CD4-positive, alpha-beta T cell (primary cell): ENCODE data around the gene MYL9. TPM values are rescaled to one million over a fixed set of nuclear protein-coding genes. Genes with fewer than 3 reads are reported as not detected.

Experiments used
- ATAC-seq: fragments of 200-7000 bp; cut with Tn5 transposase; one replicate; pipeline ENCODE4 v1.10.0; 2022; ENCODE audit warnings: mild to moderate bottlenecking; ENCODE audit not compliant: poor library complexity
- CTCF ChIA-PET: fragments of 350-600 bp; sonication (Branson Sonifier 250); formaldehyde crosslinking; loops from one replicate; lab custom pipeline; 2021; ENCODE audit warnings: antibody characterized with exemption, inconsistent platforms; lab: Charles Lee
- POLR2A ChIA-PET: fragments of 350-600 bp; sonication (Branson Sonifier 250); formaldehyde crosslinking; loops from one replicate; lab custom pipeline; 2021; ENCODE audit warnings: antibody characterized with exemption, inconsistent platforms; lab: Charles Lee
- DNase-seq, 14 experiments: peaks; one replicate each; pipeline ENCODE4 v3.0.0-alpha.2; 2013 to 2020; ENCODE audit warnings: mixed read lengths in 2 of 14
- H3K27ac ChIP-seq, 2 donors: one replicate each; pipeline versions ENCODE4 v1.5.1 to v1.7.0; 2013; ENCODE audit warnings: low read length in 2 of 2, low read depth in 1 of 2, mild to moderate bottlenecking in 1 of 2
- H3K27me3 ChIP-seq, 2 experiments: 1 replicate in 1 of 2; 2 replicates in 1 of 2; pipeline versions ENCODE4 v1.6.1 to v1.7.0; 2013; ENCODE audit warnings: low read length in 2 of 2, control low read depth in 1 of 2, mild to moderate bottlenecking in 1 of 2, moderate library complexity in 1 of 2; ENCODE audit not compliant: insufficient read depth in 2 of 2, control insufficient read depth in 1 of 2
- H3K36me3 ChIP-seq: one replicate; pipeline ENCODE4 v1.6.1; 2013; ENCODE audit warnings: low read length, control low read depth; ENCODE audit not compliant: insufficient read depth
- H3K4me1 ChIP-seq: one replicate; pipeline ENCODE4 v1.6.1; 2013; ENCODE audit warnings: low read length, control low read depth; ENCODE audit not compliant: insufficient read depth
- H3K4me3 ChIP-seq: one replicate; pipeline ENCODE4 v1.5.1; 2013; ENCODE audit warnings: mild to moderate bottlenecking, low read length, moderate library complexity
- H3K9me3 ChIP-seq, 2 experiments: 1 replicate in 1 of 2; 2 replicates in 1 of 2; pipeline versions ENCODE4 v1.6.1 to v1.7.0; 2013; ENCODE audit warnings: low read length in 2 of 2, mild to moderate bottlenecking in 2 of 2, control low read depth in 1 of 2, moderate library complexity in 1 of 2; ENCODE audit not compliant: control insufficient read depth in 1 of 2, insufficient read depth in 1 of 2
- H3K27ac Mint-ChIP-seq: one replicate; pipeline ENCODE4 v1.8.0; 2020; ENCODE audit warnings: mixed read lengths
- H3K27me3 Mint-ChIP-seq: one replicate; pipeline ENCODE4 v1.8.0; 2021; ENCODE audit warnings: mixed read lengths
- H3K36me3 Mint-ChIP-seq: one replicate; pipeline ENCODE4 v1.8.0; 2021; ENCODE audit warnings: low read depth, mixed read lengths
- H3K4me1 Mint-ChIP-seq: one replicate; pipeline ENCODE4 v1.8.0; 2021; ENCODE audit warnings: low read depth, mixed read lengths
- H3K4me3 Mint-ChIP-seq: one replicate; pipeline ENCODE4 v1.8.0; 2020; ENCODE audit warnings: mild to moderate bottlenecking, mixed read lengths
- H3K9me3 Mint-ChIP-seq: one replicate; pipeline ENCODE4 v1.8.0; 2020; ENCODE audit warnings: mixed read lengths
- CTCF ChIP-seq: fragments of 200-600 bp; IDR thresholded peaks from one replicate; pipeline ENCODE4 v1.8.0; 2022; ENCODE audit warnings: antibody characterized with exemption, mild to moderate bottlenecking
- intact Hi-C, 2 experiments: fragments of 100-400 bp; cut with DNase I in 1 of 2; cut with micrococcal nuclease in 1 of 2; formaldehyde crosslinking; loops; one replicate each; pipeline versions ENCODE4 v1.15.1 to v1.9.0; 2023 to 2025; cut with DNase I, micrococcal nuclease
- total RNA-seq, 174 experiments: library from RNA in 2 of 174; stranded (reverse) in 2 of 174; gene quantifications; one replicate each; pipeline ENCODE4 v1.2.3 and lab custom pipeline; 2021 to 2026

Gene MYL9
- total RNA-seq, 2 experiments from 2014 or later: not detected

GRCh38 chr20:36584018-36584481 is 42.7 kb downstream of the MYL9 start:
- Histone ChIP-seq H3K4me1 (peaks cover 26% of the 10 kb centered on the region), H3K4me3 (no peak overlapping the region), H3K9me3 (no peaks in the 10 kb centered on the region), H3K36me3 (peaks cover 52% of the 10 kb centered on the region), H3K27ac (no peak overlapping the region), H3K27me3 (no peaks in the 10 kb centered on the region)
- intact Hi-C loops: no loop called here
- H3K4me3 Mint-ChIP-seq: no peak overlapping the region
- peaks cover 28% of the 10 kb centered on the region for H3K4me1 Mint-ChIP-seq
- H3K9me3 Mint-ChIP-seq: no peaks in the 10 kb centered on the region
- no peaks in the 10 kb centered on the region for H3K27me3 Mint-ChIP-seq
- CTCF ChIA-PET: interaction anchor here (1.2 kb wide), 1 partner anchor 11 kb away, joined by 3 read pairs; the partner anchor contains the start of gene TGIF2
- H3K27ac Mint-ChIP-seq: peak overlapping the region; percentile 80
- no peak for TF ChIP-seq CTCF
- ATAC-seq: no peak
- DNase-seq: no peak
- peaks cover 65% of the 10 kb centered on the region for H3K36me3 Mint-ChIP-seq
- POLR2A ChIA-PET: interaction anchor here (1.5 kb wide), 1 partner anchor 12 kb away, joined by 4 read pairs; no protein-coding TSS in a partner anchor

- intact Hi-C loops: no loop called here
- Mint-ChIP-seq H3K27ac (peak overlapping the region; percentile 62), H3K4me3 (no peak overlapping the region), H3K9me3 (no peaks in the 10 kb centered on the region), H3K4me1 (peaks cover 20% of the 10 kb centered on the region), H3K36me3 (peaks cover 58% of the 10 kb centered on the region), H3K27me3 (no peaks in the 10 kb centered on the region)
- ChIA-PET CTCF (no interaction called here), POLR2A (interaction anchor here (1.4 kb wide), 1 partner anchor 19 kb away, joined by 6 read pairs; no protein-coding TSS in a partner anchor)
- Histone ChIP-seq H3K4me3 (no peak overlapping the region), H3K4me1 (peaks cover 26% of the 10 kb centered on the region), H3K36me3 (peaks cover 38% of the 10 kb centered on the region), H3K9me3 (no peaks in the 10 kb centered on the region), H3K27me3 (no peaks in the 10 kb centered on the region), H3K27ac (no peak overlapping the region)
- no peak for ATAC-seq
- no peak for DNase-seq
- TF ChIP-seq CTCF: no peak
These were observed 44.2 kb downstream of the MYL9 start for GRCh38 chr20:36585410-36586125.

GRCh38 chr20:36587388-36588070 is 46.2 kb downstream of the MYL9 start:
- H3K9me3 ChIP-seq: no peaks in the 10 kb centered on the region
- Mint-ChIP-seq H3K27ac (peak overlapping the region; percentile 68), H3K36me3 (peaks cover 58% of the 10 kb centered on the region), H3K4me1 (peaks cover 27% of the 10 kb centered on the region), H3K9me3 (no peaks in the 10 kb centered on the region), H3K27me3 (no peaks in the 10 kb centered on the region), H3K4me3 (no peak overlapping the region)
- no peak for TF ChIP-seq CTCF
- ChIA-PET CTCF (interaction anchor here (0.6 to 2.0 kb wide), 6 partner anchors 10 to 249 kb away, joined by 3 to 9 read pairs (median 4); partner anchors contain the start of genes RAB5IF and TGIF2), POLR2A (interaction anchor here (0.5 to 3.7 kb wide), 7 partner anchors 9 to 36 kb away, joined by 3 to 23 read pairs (median 5); partner anchors contain the start of genes RAB5IF and TGIF2)
- peaks cover 35% of the 10 kb centered on the region for H3K36me3 ChIP-seq
- ATAC-seq: no peak
- peaks cover 33% of the 10 kb centered on the region for H3K4me1 ChIP-seq
- peak in 1 of 14 experiments; percentile 33 for DNase-seq
- intact Hi-C loops: no loop called here
- H3K27ac ChIP-seq: no peak overlapping the region
- H3K4me3 ChIP-seq: no peak overlapping the region
- no peaks in the 10 kb centered on the region for H3K27me3 ChIP-seq
